ENCODE results near the gene SNW1. TPM values are rescaled to one million over a fixed set of nuclear protein-coding genes. Genes with fewer than 3 reads are reported as not detected.
"Not testable (repeated sequence)": the region's sequence is repeated elsewhere in the genome, so short reads cannot be mapped to it uniquely, and the experiment has no call there.

SNW1 gene
- total RNA-seq, 4 donors from 2014 or later: 46.7 to 62.8 (median 58.0) TPM

GRCh38 chr14:77752799-77753516, 8.0 kb downstream of the SNW1 start:
- TF ChIP-seq CTCF (IDR thresholded peaks at IDR 0.05) (no peak), POLR2A (IDR thresholded peaks at IDR 0.05) (no peak)
- WGBS, 2 donors: 79 to 84% methylated on average over 3 of the region's 3 CpGs
- intact Hi-C loops (cut with DNase I; ENCODE audit: low total_unique reads): no loop called here
- H3K4me3 ChIP-seq (ENCODE audit: low read depth, poor library complexity, severe bottlenecking): no peak overlapping the region
- no peak for DNase-seq (ENCODE audit: low spot score in 2 of 2)

GRCh38 chr14:77752266-77752665, 8.7 kb downstream of the SNW1 start:
- intact Hi-C loops (cut with DNase I; ENCODE audit: low total_unique reads): no loop called here
- WGBS, 2 donors: 93 to 98% methylated on average over 2 of the region's 2 CpGs
- H3K4me3 ChIP-seq (ENCODE audit: low read depth, poor library complexity, severe bottlenecking): no peak overlapping the region
- no peak for DNase-seq (ENCODE audit: low spot score in 2 of 2)
- TF ChIP-seq POLR2A (IDR thresholded peaks at IDR 0.05): no peak
- no peak for TF ChIP-seq CTCF (IDR thresholded peaks at IDR 0.05)

GRCh38 chr14:77747425-77747824, 13.5 kb downstream of the SNW1 start:
- 86 to 95% methylated on average over 26 of the region's 33 CpGs for WGBS, 2 donors
- DNase-seq (ENCODE audit: low spot score in 2 of 2); intact Hi-C loops (cut with DNase I; ENCODE audit: low total_unique reads); H3K4me3 ChIP-seq (ENCODE audit: low read depth, poor library complexity, severe bottlenecking): not testable (repeated sequence)

- 59 to 82% methylated on average over 4 of the region's 4 CpGs for WGBS, 2 donors
- no peak for DNase-seq (ENCODE audit: low spot score in 2 of 2)
- H3K4me3 ChIP-seq (ENCODE audit: low read depth, poor library complexity, severe bottlenecking): no peak overlapping the region
- TF ChIP-seq CTCF (IDR thresholded peaks at IDR 0.05) (no peak), POLR2A (IDR thresholded peaks at IDR 0.05) (no peak)
- intact Hi-C loops (cut with DNase I; ENCODE audit: low total_unique reads): no loop called here
Observed at GRCh38 chr14:77746064-77746702, 14.8 kb downstream of the SNW1 start.

GRCh38 chr14:77741438-77741837, 19.5 kb downstream of the SNW1 start:
- 83 to 86% methylated on average over 2 of the region's 2 CpGs for WGBS, 2 donors
- no peak for TF ChIP-seq CTCF (IDR thresholded peaks at IDR 0.05)
- no peak for TF ChIP-seq POLR2A (IDR thresholded peaks at IDR 0.05)
- no peak overlapping the region for H3K4me3 ChIP-seq (ENCODE audit: low read depth, poor library complexity, severe bottlenecking)
- DNase-seq (ENCODE audit: low spot score in 2 of 2): no peak
- intact Hi-C loops (cut with DNase I; ENCODE audit: low total_unique reads): no loop called here

GRCh38 chr14:77738559-77739250, 22.3 kb downstream of the SNW1 start:
- WGBS, 2 donors: 71 to 73% methylated on average over 7 of the region's 7 CpGs
- intact Hi-C loops (cut with DNase I; ENCODE audit: low total_unique reads): no loop called here
- no peak for TF ChIP-seq POLR2A (IDR thresholded peaks at IDR 0.05)
- TF ChIP-seq CTCF (IDR thresholded peaks at IDR 0.05): no peak
- no peak overlapping the region for H3K4me3 ChIP-seq (ENCODE audit: low read depth, poor library complexity, severe bottlenecking)
- DNase-seq (ENCODE audit: low spot score in 2 of 2): no peak

Measured in lower leg skin (tissue), 4 donors.